Embryonic facial prominence (tissue), 1 donor: ENCODE measurements around the gene MYO5A.
"Not testable (repeated sequence)": the region's sequence is repeated elsewhere in the genome, so short reads cannot be mapped to it uniquely, and the experiment has no call there.

ENCODE experiments used
- DNase-seq: peaks from one replicate; pipeline ENCODE4 v3.0.0-alpha.2; 2016; ENCODE audit errors: extremely low spot score

Gene MYO5A

DNA sequence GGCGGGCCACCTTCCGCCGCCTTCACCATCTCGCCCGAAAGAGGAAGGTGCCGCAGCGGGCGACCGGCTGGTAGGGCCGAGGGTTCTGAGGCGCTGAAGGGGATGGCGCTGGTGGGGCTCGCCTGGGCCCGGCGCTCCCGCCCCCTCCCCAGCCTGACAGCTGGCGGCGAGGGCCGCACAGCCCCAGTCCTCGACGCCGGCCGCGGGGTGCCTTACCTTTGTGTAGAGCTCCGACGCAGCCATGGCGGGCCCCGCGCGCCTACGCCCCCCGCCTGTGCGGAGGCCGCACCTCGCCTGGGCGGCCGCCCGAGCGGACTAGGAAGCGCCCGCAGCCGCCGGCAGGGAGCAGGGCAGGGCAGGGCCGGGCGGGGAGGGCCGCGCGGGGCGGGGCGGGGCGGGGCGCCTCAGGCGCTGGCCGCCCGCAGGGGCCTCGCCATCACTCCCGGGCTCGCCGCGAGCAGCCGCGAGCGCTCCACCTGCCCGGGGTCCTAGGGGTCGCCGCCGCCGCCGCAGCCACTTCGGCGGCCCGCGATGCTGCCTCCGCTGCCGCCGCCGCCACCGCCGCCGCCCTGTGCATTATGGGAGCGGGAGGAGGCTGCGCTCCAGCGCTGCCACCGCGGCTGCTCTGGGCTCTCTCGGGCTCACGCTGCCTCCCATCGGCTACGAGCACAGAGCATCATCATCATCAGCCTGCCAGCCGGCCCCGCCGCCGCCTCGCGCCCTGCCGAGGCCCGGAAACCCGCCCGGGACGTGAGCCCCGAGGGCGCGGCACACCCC is at the start of gene MYO5A:
MYO5A (minus strand) TSS at position 317 of the 777 bp plus-strand sequence; CDS start at position 243, 74 bp downstream.
- DNase-seq, result peak; percentile 10

- DNase-seq, result no peak
Measured at GRCh38 chr15:52576692-52577091, 48.0 kb upstream of the MYO5A start.

DNA sequence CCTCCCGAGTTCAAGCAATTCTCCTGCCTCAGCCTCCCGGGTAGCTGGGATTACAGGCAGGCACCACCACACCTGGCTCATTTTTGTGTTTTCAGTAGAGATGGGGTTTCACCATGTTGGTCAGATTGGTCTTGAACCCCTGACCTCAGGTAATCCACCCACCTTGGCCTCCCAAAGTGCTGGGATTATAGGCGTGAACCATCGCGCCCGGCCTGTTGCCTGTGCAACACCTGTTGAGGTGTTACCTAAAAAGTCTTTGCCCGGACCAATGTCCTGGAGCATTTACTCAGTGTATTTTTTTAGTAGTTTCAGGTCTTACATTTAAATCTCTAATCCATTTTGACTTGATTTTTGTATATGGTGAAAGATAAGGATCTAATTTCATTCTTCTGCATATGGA is 46.9 kb upstream of the MYO5A start:
- DNase-seq, result not testable (repeated sequence)

- no peak for DNase-seq
Measured at GRCh38 chr15:52575072-52575471, 46.4 kb upstream of the MYO5A start.

GRCh38 chr15:52574623-52575022 is 45.9 kb upstream of the MYO5A start:
- DNase-seq, result not testable (repeated sequence)

DNA sequence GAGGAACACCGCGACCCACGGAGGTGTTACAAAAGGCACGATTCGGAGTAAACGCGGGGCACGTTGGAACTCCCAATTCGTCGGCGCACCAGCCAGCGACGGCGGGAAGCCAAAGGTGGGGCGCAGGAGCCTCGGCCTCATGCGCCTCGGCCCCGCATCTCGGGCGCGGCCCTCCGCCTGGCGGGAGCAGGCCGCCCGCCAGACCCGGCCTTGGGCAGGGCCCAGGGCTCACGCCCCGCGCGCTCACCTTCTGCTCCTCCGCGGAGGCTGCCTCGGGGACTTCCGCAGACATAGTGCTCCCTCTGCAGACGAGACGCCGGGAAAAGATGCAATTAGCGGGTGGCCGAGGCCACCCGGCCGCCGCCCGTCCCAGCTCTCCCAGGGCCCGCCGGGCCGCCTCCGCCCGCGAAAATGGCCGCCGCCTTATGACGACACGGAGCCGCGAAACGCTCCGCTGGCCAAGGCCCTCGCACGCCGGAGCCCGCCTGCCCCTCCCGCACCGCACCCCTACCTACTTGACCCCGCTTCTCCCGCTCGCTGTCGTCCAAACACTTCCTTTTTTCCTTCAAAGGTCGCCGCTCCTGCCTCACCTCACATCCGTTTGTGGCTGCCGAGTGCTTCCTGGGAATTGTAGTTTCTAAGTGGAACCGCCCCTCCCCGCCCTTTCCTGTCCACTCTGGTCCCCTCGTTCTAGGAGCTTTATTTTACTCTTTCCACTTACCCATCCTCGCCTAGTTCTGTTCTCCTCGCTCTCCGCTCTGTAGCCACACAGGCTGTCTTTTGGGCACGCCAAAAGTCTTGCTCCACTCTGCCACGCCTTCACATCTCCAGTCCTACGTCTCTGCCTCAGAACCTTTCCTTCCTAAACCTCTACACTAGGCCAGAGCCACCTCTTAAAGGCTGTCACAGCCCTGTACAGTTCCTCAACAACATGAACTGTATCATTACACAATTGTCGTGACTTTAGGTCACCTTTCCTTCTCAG is 40.2 kb upstream of the MYO5A start, which contains the start of gene ARPP19:
ARPP19 (minus strand) TSS at position 430 of the 985 bp plus-strand sequence; CDS start at position 292, 138 bp downstream.
- peak; percentile 77 for DNase-seq

DNA sequence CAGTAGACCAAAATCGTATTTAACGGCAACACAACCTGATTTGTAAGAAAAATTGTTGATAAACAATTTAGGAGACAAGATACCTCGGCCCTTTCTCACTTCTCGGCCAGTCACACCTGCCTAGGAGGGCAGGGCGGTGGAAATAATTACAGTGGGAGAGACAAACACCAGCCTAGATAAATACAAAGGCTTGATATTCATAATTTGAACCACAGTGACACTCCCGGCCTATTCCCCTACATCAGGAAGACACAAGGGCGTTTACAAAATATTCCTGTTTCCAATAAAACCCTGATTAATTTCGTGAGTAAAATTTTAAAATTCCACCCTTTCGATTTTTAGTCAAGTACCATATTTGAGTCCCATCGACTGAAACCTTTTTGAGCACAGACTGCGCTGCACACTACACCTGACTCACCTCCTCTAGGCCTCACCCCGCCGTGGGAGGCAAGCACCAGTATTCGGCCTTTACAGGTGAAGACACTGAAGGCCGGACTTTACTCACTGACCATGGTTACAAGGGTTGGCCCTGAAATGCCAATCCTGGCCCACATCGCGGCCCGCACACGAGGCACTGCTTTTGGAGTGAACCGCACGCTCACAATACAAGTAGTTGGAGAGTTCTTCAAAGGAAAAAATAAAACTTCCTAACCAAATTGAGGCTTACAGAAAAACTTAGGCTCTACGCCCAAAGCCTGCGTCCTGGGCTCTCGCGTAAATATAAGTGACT is 39.4 kb upstream of the MYO5A start:
- no peak for DNase-seq

GRCh38 chr15:52566889-52567288 is 38.2 kb upstream of the MYO5A start:
- no peak for DNase-seq

DNA sequence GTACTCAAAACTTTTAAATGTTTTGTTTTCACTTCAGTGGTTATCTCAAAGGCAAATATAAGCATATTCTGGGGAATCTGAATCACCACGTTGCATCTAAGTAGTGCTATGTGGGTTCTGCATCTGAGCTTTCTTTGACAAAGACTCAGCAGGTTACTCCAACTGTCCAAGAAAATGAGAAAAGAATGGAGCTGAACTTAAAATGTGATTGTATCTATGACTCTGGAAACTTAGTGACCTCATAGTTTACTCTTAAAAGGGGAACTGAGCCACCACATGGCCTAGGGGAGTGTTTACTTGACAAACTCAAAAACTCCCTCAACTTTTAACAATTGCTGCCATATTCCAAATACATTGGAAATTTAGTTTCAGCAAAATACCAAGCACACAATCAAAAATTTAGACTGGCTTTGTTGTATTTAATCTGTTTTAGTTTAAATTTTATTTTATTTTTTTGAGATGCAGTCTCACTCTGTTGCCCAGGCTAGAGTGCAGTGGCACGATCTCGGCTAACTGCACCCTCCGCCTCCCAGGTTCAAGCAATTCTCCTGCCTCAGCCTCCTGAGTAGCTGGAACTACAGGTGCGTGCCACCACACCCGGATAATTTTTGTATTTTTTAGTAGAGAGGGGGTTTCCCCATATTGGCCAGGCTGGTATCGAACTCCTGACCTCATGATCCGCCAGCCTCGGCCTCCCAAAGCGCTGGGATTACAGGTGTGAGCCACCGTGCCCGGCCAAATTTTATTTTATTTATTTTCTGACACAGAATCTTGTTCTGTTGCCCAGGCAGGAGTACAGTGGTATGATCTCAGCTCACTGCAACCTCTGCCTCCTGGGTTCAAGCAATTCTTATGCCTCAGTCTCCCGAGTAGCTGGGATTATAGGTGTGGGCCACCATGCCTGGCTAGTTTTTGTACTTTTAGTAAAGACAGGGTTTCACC is 37.0 kb upstream of the MYO5A start:
- DNase-seq, result not testable (repeated sequence)

GRCh38 chr15:52563501-52564060 is 34.9 kb upstream of the MYO5A start:
- DNase-seq, result no peak

GRCh38 chr15:52559575-52559974 is 30.9 kb upstream of the MYO5A start:
- no peak for DNase-seq

DNA sequence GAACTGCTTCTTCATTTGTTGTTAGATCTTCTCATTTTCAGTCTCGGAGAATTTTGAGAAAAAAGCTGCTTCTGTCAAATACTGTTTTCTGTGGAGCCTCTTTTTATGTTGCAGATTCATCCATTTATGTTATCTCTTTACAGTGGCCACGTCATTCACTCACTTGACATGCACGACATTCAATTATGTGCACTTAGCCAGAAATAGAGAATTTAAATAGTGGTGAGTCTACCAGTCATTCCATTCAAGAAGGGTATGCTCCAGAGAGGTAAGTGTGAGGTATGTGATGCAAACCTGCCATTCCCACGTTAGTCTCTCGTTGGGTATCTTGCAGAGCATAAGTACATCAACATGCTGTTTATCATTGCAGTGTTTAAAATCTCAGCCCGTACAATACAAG is 30.3 kb upstream of the MYO5A start:
- DNase-seq, result no peak

DNA sequence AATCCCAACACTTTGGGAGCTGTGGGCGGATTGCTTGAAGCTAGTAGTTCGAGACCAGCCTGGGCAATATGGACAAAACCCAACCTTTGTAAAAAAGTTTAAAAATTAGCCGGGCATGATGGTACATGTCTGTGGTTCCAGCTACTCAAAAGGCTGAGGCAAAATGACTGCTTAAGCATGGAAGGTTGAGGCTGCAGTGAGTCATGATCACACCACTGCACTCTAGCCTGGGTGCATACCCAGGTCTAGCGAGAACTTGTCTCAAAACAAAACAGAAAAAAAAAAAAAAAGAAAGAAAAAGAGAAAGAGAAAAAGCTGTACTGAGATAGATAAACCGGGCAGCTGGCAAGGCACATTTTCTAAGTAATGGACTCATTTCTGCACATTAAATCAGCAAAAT is 29.5 kb upstream of the MYO5A start:
- no peak for DNase-seq

DNA sequence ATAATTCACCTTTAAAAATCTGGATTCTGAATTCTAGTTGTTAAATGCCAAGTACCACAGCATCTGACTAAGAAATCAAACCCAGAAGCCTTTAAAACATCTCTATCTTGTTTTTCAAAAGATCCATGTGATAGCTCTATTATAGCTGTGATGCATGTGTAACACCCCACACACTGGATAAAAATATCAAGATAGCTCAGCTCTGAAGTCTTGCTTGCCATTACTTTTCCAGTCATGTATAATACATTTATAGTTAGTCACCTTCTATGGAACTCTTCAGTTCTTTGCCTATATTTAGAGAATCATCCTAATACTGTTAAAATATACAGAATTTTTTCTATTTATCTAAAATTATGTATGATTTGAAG is 28.6 kb upstream of the MYO5A start:
- no peak for DNase-seq

DNA sequence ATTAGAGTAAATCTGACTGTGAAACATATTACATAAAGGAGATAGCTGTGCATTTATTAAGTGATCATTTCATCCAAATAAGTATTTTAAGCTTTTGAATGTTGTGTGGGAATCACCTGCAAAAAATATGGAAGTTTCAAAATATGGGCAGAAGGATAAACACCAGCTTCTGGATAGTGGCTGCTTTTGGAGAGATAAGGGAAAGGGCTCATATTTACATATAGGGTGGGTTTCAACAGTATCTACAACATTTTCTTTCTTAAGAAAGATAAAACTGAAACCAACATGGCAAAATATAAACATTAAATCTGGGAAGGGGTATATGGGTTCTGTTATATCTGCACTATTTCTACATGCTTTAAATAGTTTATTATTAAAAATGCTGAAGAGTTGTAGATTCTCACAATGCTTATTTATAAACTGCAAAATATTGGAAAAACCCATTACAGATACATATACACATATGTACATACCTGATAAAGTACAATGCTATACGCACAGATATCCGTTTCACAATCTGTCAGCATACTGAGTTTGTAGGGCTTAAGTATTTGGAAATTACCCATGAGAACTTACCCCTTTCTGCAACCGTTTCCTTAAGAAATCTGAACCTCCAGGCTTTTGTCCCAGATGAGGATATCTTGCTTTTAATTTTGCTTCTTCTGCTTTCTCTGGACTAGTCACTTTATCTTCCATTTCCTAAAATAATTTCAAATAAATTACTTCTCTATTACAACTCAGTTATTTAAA is 28.0 kb upstream of the MYO5A start:
- DNase-seq, result no peak

DNA sequence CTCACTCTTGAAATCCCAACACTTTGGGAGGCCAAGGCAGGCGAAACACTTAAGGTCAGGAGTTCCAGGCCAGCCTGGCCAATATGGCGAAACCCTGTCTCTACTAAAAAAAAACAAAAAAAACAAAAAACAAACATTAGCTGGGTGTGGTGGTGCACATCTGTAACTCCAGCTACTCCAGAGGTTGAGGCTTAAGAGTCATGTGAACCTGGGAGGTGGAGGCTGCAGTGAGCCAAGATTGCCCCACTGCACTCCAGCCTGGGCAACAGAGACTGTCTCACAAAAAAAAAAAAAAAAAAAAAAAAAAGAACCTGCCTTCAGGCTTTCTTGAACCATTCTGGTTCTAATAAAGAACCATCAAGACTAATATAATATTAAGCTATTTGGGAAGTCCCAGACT is 23.6 kb upstream of the MYO5A start:
- no peak for DNase-seq

DNA sequence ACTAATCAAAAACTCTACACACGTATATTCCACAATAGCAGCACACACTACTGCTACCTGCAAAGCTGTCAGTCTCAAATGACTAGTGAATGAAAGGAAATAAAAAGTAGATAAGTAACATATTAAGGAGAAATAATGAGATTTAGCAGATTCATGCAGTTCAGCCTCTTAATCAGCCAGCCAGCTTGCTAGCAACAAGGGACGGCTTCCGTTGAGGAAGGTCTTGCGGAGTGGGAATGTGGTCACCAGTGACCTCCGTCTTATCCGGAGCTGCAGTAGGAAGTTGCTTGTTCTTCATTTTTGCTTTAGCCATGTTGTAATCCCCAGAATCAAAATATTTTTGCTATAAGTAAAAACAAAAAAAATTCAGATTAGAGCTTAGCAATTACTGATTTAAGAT is 23.1 kb upstream of the MYO5A start:
- DNase-seq, result no peak

GRCh38 chr15:52551186-52551585 is 22.5 kb upstream of the MYO5A start:
- DNase-seq, result not testable (repeated sequence)

DNA sequence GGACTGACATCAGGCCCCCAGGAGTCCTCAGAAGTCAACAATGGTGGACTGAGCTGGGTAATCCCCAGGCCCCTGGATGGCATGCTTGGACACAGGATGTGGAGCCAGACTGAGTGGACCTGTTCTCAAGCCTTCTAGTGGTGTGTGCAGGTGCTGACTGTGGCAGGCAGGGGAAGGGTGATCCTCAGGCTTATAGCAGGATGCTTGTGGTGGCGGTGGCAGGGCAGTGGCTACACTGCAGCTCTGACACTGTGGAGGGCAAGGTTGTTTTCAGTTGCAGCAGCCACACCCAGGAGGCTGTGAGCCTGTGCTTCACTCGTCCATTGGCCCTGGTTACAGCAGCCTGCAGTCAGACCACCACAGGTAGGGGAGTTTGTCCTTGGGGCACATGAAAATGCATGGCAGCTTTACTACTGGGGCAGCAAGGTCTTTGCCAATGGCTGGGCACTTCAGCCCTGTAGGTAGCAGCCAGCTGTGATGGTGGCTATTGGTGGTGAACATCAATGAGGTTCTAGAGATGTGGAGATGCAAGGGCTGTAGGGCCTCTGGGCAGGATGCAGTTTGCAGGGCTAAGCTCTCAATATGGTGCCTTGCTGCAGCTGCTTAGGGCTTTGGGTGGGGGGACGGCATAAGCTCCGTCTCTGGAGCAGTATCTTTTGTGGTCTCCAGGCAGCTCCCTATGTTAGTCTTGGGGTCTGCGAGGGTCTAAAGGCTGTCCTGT is 17.5 kb upstream of the MYO5A start:
- no peak for DNase-seq
